Stomach (tissue), 9 donors: Measurements from ENCODE around the gene RPUSD4. TPM values are rescaled to one million over a fixed set of nuclear protein-coding genes. Genes with fewer than 3 reads are reported as not detected.

ENCODE experiments used
- DNase-seq, 2 donors: peaks; one replicate each; pipeline versions ENCODE4 v3.0.0 to v3.0.0-alpha.2; 2013 to 2019
- H3K27ac ChIP-seq, 5 donors: fragments of 200-600 bp in 4 of 5; sonication (generic) in 4 of 5; one replicate each; pipeline ENCODE4 v1.5.1; 2013 to 2019; ENCODE audit warnings: mild to moderate bottlenecking in 1 of 5, moderate library complexity in 1 of 5
- H3K27me3 ChIP-seq, 3 donors: fragments of 200-600 bp; sonication (generic); one replicate each; pipeline ENCODE4 v1.5.1; 2017 to 2019; ENCODE audit warnings: mixed run types in 1 of 3
- H3K36me3 ChIP-seq, 4 donors: fragments of 200-600 bp; sonication (generic); 1 replicate in 3 of 4; 2 replicates in 1 of 4; pipeline ENCODE4 v1.5.1; 2016 to 2019
- H3K4me1 ChIP-seq, 4 donors: fragments of 200-600 bp; sonication (generic); one replicate each; pipeline ENCODE4 v1.5.1; 2016 to 2019
- H3K4me3 ChIP-seq, 4 donors: fragments of 200-600 bp; sonication (generic) in 3 of 4; one replicate each; pipeline ENCODE4 v1.5.1; 2016 to 2019; ENCODE audit warnings: mild to moderate bottlenecking in 1 of 4
- H3K9me3 ChIP-seq, 4 donors: fragments of 200-600 bp; sonication (generic); one replicate each; pipeline ENCODE4 v1.5.1; 2016 to 2019
- EP300 ChIP-seq: sonication (generic); formaldehyde crosslinking; IDR thresholded peaks from one replicate; pipeline ENCODE4 v1.6.1; 2017; ENCODE audit warnings: antibody characterized with exemption
- POLR2A ChIP-seq, 4 donors: fragments of 450-650 bp; IDR thresholded peaks; one replicate each; pipeline ENCODE4 v1.6.1; 2016; ENCODE audit warnings: antibody characterized with exemption in 4 of 4, control low read depth in 2 of 4, mild to moderate bottlenecking in 1 of 4, moderate library complexity in 1 of 4
- POLR2AphosphoS5 ChIP-seq, 3 donors: sonication (generic); formaldehyde crosslinking; IDR thresholded peaks; one replicate each; pipeline ENCODE4 v1.6.1; 2016; ENCODE audit warnings: antibody characterized with exemption in 3 of 3
- WGBS, 5 donors: extraction: QIAGEN DNeasy Blood & Tissue Kit in 3 of 5; methylation state at CpG; one replicate each; pipeline versions ENCODE4 v1.1.5 to v1.1.7; 2013 to 2018; 5-methylcytosine and 5-hydroxymethylcytosine counted together
- intact Hi-C: fragments of 100-400 bp; cut with DNase I; formaldehyde crosslinking; loops from one replicate; pipeline ENCODE4 v1.15.1; 2023; ENCODE audit warnings: low total_unique reads
- polyA plus RNA-seq, 3 donors: library from polyadenylated mRNA; stranded (reverse); fragments of 200-250 nt; gene quantifications; one replicate each; pipeline ENCODE4 v1.2.3, GENCODE V29; 2013
- total RNA-seq, 5 donors: library from RNA; depleted of rRNA; stranded (reverse); fragments of >200 nt; gene quantifications; one replicate each; pipeline versions ENCODE4 v1.1.0 to v1.2.3, GENCODE V29; 2014 to 2016
- TF ChIP-seq, protein P1 (sequence below), 7 experiments: fragments of 450-650 bp in 4 of 7; fragments of 200-600 bp in 3 of 7; sonication (generic) in 3 of 7; IDR thresholded peaks; one replicate each; pipeline ENCODE4 v1.5.1; 2016 to 2019; ENCODE audit warnings: antibody characterized with exemption in 7 of 7, control low read depth in 2 of 7, mild to moderate bottlenecking in 1 of 7
- donor health status: healthy with polysubstance abuse.
- donor health status: Bipolar disorder and iron deficiency.
- donor health status: healthy.

RPUSD4 gene
- total and polyA plus RNA-seq, 8 donors: 16.8 to 63.4 (median 25.2) TPM

DNA sequence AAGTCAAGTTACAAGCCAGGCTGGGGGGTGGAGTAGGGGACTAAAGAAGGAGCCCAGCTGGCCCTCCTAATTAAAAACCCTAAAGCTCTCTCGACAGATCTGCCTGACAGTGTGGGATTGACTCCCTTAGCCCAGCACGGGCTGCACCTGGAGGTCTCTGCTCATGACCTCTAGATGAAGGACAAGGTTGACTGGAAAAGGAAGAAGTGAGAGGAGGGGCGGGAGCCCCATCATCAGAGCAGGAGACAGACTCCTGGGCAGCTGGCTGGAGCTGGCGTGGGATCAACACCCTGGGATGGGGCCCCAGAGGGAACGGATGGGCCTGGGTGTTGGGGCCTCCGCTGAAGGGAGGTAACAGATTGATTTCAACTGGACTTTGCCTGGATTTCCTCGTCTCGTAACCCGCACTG lies 46.1 kb downstream of the RPUSD4 start:
- 75 to 82% (median 78%) methylated on average over 9 of the region's 9 CpGs for WGBS, 5 donors
- peaks cover 0 to 27% (median 4%) of the 10 kb centered on the region in 4 donors for H3K4me1 ChIP-seq
- TF ChIP-seq, protein P1, sequence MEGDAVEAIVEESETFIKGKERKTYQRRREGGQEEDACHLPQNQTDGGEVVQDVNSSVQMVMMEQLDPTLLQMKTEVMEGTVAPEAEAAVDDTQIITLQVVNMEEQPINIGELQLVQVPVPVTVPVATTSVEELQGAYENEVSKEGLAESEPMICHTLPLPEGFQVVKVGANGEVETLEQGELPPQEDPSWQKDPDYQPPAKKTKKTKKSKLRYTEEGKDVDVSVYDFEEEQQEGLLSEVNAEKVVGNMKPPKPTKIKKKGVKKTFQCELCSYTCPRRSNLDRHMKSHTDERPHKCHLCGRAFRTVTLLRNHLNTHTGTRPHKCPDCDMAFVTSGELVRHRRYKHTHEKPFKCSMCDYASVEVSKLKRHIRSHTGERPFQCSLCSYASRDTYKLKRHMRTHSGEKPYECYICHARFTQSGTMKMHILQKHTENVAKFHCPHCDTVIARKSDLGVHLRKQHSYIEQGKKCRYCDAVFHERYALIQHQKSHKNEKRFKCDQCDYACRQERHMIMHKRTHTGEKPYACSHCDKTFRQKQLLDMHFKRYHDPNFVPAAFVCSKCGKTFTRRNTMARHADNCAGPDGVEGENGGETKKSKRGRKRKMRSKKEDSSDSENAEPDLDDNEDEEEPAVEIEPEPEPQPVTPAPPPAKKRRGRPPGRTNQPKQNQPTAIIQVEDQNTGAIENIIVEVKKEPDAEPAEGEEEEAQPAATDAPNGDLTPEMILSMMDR (IDR thresholded peaks at IDR 0.05): no peak
- TF ChIP-seq POLR2AphosphoS5 (IDR thresholded peaks at IDR 0.05) (no peak), EP300 (no peak), POLR2A (IDR thresholded peaks at IDR 0.05) (no peak)
- no peak overlapping the region for H3K4me3 ChIP-seq
- no peaks in the 10 kb centered on the region for H3K27me3 ChIP-seq
- no peaks in the 10 kb centered on the region for H3K36me3 ChIP-seq
- intact Hi-C loops: no loop called here
- no peak overlapping the region for H3K27ac ChIP-seq
- no peaks in the 10 kb centered on the region for H3K9me3 ChIP-seq
- no peak for DNase-seq

DNA sequence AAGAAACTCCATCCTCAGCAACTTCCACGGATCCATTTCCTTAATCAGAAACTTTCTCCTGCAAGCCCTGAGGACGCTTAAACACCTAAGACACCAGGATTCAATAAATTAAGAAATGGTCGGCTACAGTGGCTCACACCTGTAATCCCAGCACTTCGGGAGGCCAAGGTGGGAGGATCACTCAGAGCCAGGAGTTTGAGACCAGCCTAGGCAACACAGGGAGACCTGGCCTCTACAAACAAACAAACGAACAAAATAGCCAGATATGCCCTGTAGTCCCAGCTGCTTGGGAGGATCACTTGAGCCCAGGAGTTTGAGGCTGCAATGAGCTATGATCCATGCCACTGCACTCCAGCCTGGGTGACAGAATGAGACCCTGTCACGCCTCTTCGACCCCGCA lies 46.7 kb downstream of the RPUSD4 start:
- no peaks in the 10 kb centered on the region for H3K27me3 ChIP-seq
- DNase-seq: no peak
- 85 to 90% (median 89%) methylated on average over 7 to 8 of the region's 8 CpGs for WGBS, 5 donors
- H3K27ac ChIP-seq: no peak overlapping the region
- peaks cover 0 to 27% (median 4%) of the 10 kb centered on the region in 4 donors for H3K4me1 ChIP-seq
- no peak overlapping the region for H3K4me3 ChIP-seq
- TF ChIP-seq EP300 (no peak), POLR2AphosphoS5 (IDR thresholded peaks at IDR 0.05) (no peak), POLR2A (IDR thresholded peaks at IDR 0.05) (no peak)
- TF ChIP-seq, protein P1 (IDR thresholded peaks at IDR 0.05): no peak
- intact Hi-C loops: no loop called here
- no peaks in the 10 kb centered on the region for H3K9me3 ChIP-seq
- no peaks in the 10 kb centered on the region for H3K36me3 ChIP-seq

DNA sequence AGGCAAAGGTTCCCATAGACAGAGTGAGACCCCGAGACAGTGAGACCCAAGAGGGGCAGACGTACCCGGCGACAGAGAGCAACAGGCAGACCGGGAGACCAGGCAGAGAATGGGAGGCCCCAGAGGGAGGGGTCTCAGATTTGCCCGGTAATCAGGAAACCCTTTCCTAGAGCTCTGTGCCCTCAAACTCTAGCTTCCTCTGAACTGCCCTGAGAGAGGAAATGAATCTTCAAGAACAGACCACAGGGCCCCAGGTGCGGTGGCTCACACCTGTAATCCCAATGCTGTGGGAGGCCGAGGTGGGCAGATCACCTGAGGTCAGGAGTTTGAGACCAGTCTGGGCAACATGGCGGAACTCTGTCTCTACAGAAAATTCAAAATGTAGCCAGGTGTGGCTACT lies 47.7 kb downstream of the RPUSD4 start:
- intact Hi-C loops: no loop called here
- H3K4me3 ChIP-seq: no peak overlapping the region
- H3K4me1 ChIP-seq: peaks cover 0 to 27% (median 4%) of the 10 kb centered on the region in 4 donors
- H3K27me3 ChIP-seq: no peaks in the 10 kb centered on the region
- TF ChIP-seq POLR2A (IDR thresholded peaks at IDR 0.05) (no peak), EP300 (no peak), POLR2AphosphoS5 (IDR thresholded peaks at IDR 0.05) (no peak)
- TF ChIP-seq, protein P1 (IDR thresholded peaks at IDR 0.05): no peak
- WGBS, 5 donors: 62 to 89% (median 75%) methylated on average over 9 of the region's 9 CpGs
- H3K9me3 ChIP-seq: no peaks in the 10 kb centered on the region
- no peak for DNase-seq
- no peaks in the 10 kb centered on the region for H3K36me3 ChIP-seq
- H3K27ac ChIP-seq: peak overlapping the region in 2 of 5 donors; percentile 34 to 60

DNA sequence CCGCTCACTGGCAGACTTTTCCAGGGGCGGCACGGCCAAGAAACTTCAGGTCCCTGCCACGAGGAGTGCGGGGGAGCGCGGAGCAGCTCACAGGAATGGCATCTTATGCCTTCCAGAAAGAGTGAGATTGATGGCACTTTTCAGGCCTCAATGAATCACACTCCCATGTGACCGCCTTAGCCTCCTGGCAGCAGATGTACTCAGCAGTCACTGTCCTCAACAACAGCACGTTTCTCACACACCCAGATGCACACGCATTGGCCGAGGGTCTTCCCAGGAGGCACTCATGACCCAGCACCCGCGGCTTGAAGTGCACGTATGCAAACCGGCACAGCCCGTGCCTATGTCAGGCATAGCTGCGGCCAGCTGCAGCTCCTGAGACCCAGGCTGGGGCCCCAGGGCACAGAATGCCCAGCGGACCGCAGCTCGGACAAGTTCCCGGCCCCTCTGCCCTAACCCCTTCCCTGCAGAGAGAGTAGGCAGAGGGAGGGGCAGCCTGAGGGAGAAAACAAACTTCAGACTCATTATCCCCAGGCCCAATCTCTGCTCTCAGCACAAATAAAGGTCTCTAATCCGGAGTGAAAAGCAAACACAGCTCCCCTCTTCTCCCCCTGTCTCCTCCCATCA lies 48.3 kb downstream of the RPUSD4 start:
- DNase-seq: peak in 1 of 2 donors; percentile 87
- 30 to 48% (median 43%) methylated on average over 11 to 22 of the region's 22 CpGs for WGBS, 5 donors
- Histone ChIP-seq H3K27me3 (no peaks in the 10 kb centered on the region), H3K4me1 (peaks cover 0 to 27% (median 4%) of the 10 kb centered on the region in 4 donors), H3K27ac (peak overlapping the region in 2 of 5 donors; percentile 34 to 60), H3K9me3 (no peaks in the 10 kb centered on the region), H3K36me3 (no peaks in the 10 kb centered on the region), H3K4me3 (no peak overlapping the region)
- intact Hi-C loops: no loop called here
- TF ChIP-seq POLR2AphosphoS5 (IDR thresholded peaks at IDR 0.05): peak in 2 of 3 donors; percentile 32 to 56
- TF ChIP-seq, protein P1 (IDR thresholded peaks at IDR 0.05): no peak
